NCI-H1694 (cell line): Measurements from ENCODE around the gene KRABD2.
"Not testable (repeated sequence)": the region's sequence is repeated elsewhere in the genome, so short reads cannot be mapped to it uniquely, and the experiment has no call there.

Experiments
- DNase-seq: peaks from one replicate; lab custom pipeline; 2025; lab: John Stamatoyannopoulos, UW

The KRABD2 gene

GRCh38 chr17:8360751-8361150, 15.8 kb downstream of the KRABD2 start:
- no peak for DNase-seq

GRCh38 chr17:8360260-8360659, 16.2 kb downstream of the KRABD2 start:
- peak; percentile 17 for DNase-seq

GRCh38 chr17:8359769-8360168, 16.7 kb downstream of the KRABD2 start:
- peak; percentile 94 for DNase-seq

DNA sequence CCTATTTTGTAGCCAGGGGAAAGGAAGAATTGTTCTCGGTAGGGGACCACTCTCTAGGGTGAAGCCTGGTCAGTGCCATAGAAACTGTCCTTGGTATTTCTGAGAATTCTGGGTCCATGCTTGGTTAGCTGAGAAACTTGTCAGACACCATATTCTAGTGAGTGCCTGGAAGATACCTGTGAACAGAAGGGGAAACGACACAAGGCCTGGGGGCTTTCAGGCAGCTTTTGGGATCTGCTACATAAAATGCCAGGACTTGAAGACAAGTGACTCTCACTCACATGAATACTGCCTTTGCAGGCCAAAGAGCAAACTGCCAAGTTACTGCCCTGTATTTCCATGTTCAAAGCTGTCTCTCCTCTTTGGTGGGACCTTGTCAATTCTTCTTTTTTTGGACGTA, 18.6 kb downstream of the KRABD2 start:
- DNase-seq: no peak

DNA sequence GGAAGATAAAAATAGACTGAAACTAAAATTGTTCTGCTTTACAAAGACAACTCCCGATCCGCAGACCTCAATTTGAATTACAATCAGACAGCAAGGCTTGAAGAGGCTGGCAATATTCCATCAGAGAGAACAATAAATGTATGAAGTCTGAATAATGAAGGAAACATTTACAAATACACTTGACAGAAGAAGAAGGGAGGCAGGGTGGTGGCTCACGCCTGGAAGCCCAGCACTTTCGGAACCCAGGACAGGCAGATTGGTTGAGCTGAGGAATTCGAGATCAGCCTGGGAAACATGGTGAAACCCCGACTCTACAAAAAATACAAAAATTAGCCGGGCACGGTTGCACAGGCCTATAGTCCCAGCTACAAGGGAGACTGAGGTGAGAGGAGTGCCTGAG, 22.3 kb downstream of the KRABD2 start:
- DNase-seq: no peak

DNA sequence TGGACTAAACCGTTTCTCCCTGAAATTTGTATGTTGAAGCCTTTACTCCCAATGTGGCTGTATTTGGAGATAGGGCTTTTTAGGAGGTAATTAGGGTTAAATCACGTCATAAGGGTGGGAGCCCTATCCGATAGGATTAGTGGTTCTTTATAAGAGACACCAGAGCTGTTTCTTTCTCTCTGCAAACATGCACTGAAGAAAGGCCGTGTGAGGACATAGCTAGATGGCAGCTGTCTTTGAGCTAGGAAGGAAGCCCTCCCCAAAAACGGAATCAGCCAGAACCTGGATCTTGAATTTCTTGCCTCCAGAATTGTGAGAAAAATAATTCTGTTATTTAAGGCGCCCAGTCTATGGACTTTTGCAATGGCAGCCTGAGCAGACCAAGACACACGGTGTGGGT, 22.8 kb downstream of the KRABD2 start:
- DNase-seq: no peak

- no peak for DNase-seq
These were observed 26.2 kb downstream of the KRABD2 start for GRCh38 chr17:8350339-8350738.

DNA sequence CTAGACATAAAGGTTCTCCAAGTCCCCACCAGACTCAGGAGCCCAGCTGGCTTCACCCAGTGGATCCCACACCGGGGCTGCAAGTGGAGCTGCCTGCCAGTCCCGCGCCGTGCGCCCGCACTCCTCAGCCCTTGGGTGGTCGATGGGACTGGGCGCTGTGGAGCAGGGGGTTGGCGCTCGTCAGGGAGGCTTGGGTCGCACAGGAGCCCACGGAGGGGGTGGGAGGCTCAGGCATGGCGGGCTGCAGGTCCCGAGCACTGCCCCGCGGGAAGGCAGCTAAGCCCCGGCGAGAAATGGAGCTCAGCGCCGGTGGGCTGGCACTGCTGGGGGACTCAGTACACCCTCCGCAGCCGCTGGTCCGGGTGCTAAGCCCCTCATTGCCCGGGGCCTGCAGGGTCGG, 29.5 kb downstream of the KRABD2 start:
- DNase-seq: not testable (repeated sequence)

DNA sequence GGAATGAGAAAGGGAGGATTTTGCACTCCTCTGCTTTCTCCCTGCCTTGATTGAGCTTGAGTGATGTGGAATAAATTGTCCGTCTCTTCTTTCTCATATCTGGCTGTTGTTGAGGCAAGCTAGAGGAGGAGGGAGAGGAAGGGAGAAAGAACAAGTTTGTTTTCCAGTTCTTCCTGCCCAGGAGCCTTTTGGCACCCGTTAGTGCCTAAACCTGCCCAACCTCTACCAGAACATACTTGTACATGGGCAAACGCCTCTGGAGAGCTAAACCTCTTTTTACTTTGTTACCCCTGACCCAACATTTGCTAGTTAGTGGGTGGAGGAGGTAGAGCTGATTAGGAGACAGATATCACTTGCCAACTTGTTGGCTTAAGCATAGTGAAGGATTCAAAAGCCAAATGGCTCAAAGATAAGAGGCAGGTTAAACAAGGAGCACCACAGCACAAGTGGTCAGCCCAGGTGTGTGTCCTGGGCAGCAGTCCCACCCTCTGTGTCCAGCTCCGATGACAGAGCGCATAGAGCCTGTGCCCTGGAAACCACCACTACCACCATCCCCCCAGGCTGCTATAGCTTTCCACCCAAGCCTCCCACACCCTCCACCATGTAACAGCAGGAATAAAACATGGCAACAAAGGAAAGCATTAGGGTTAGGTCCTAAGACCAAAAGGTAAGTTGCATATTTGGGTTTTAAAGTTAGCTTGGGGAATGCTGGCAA, 30.4 kb downstream of the KRABD2 start:
- DNase-seq: no peak

GRCh38 chr17:8345052-8345690, 31.3 kb downstream of the KRABD2 start:
- no peak for DNase-seq

DNA sequence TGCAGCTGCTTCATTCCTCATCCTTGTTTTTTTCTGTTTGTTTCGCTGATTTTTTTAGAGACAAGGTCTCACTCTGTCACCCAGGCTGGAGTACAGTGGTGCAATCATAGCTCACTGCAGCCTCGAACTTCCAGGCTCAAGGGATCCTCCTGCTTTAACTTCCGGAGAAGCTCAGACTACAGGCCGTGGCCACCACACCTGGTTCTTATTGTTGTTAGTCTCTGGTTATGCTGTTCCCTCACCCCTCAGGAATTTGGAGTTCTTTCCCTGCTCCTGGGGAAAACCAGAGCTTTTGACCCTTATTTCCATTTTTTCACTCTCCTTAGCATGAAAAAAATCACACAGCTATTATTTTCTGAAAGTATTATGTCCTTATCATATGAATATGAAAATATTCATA, 35.0 kb downstream of the KRABD2 start:
- no peak for DNase-seq

- no peak for DNase-seq
These were observed 37.0 kb downstream of the KRABD2 start, which contains the start of gene ODF4 for GRCh38 chr17:8339540-8339939. TSS of gene ODF4 (plus strand) at chr17:8339840. CDS start at chr17:8340052, 212 bp downstream.

- DNase-seq: no peak
These were observed 37.8 kb downstream of the KRABD2 start for GRCh38 chr17:8338753-8339140.

- DNase-seq: no peak
These were observed 38.4 kb downstream of the KRABD2 start for GRCh38 chr17:8337802-8338752.

GRCh38 chr17:8333281-8333680, 43.2 kb downstream of the KRABD2 start:
- no peak for DNase-seq

- DNase-seq: no peak
These were observed 43.8 kb downstream of the KRABD2 start for GRCh38 chr17:8332688-8333087.

DNA sequence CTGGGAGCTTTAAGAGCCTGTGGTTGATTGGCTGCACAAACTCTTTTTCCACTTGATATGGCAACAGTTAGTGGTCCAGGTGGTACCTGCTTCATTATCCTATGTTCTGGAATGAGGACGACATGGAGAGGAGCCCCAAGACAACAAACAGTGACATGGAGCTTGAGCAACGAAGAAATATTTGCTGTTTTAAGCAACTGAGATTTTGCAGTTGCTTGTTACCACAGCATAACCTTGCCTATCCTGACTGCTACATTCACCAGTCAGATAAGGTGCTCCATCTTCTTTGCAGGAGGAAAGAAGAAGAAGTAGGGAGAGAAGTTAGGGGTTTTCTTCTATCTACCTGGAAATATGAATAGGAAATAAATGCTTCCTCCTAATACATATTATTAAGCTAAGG, 44.4 kb downstream of the KRABD2 start:
- no peak for DNase-seq

DNA sequence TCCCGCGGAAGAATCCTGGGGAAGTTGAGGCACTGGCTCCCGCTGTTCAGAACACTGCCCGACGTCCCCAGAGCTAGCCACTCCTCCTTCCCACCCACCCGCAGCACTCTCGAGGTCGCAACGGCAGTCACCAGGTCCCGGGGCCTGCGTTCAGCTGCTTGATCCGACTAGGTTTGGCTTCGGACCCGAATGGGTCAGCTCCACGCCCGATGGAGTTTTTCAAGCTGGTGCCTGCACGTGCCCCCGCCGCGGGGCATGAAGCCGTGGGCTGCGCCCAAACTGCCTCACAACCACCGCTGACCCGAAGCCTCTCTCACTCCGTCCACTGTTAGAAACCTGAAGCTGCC, 49.2 kb downstream of the KRABD2 start:
- DNase-seq: no peak
